ENCODE results near the gene TGM3. TPM values are rescaled to one million over a fixed set of nuclear protein-coding genes. Genes with fewer than 3 reads are reported as not detected.

Gene TGM3
- total RNA-seq, 1 experiment from 2014 or later: 0.11 TPM

- no peak for TF ChIP-seq FOXP4 (CRISPR knock-in tag; IDR thresholded peaks at IDR 0.05)
- TF ChIP-seq ZNF416 (CRISPR knock-in tag; IDR thresholded peaks at IDR 0.05): no peak
- no peak for TF ChIP-seq FOXK1 (CRISPR knock-in tag; IDR thresholded peaks at IDR 0.05)
- no peak for TF ChIP-seq ZBTB21 (CRISPR knock-in tag; IDR thresholded peaks at IDR 0.05; ENCODE audit: borderline replicate concordance)
- TF ChIP-seq ZNF396 (CRISPR knock-in tag; IDR thresholded peaks at IDR 0.05; ENCODE audit: borderline replicate concordance): no peak
- TF ChIP-seq PRRX2 (CRISPR knock-in tag; IDR thresholded peaks at IDR 0.05): no peak
- TF ChIP-seq NR1H2 (CRISPR knock-in tag; IDR thresholded peaks at IDR 0.05): no peak
- TF ChIP-seq E2F1 (CRISPR knock-in tag; IDR thresholded peaks at IDR 0.05): no peak
Observed at GRCh38 chr20:2341336-2341735, 45.5 kb downstream of the TGM3 start (continued).

GRCh38 chr20:2342243-2342642 is 46.4 kb downstream of the TGM3 start:
- H3K27me3 Mint-ChIP-seq (ENCODE audit: low read depth): no peaks in the 10 kb centered on the region
- H3K27ac Mint-ChIP-seq: no peak overlapping the region
- H3K9me3 Mint-ChIP-seq: no peaks in the 10 kb centered on the region
- ATAC-seq (no peak), DNase-seq (ENCODE audit: low spot score) (no peak)
- H3K4me1 Mint-ChIP-seq: no peaks in the 10 kb centered on the region
- H3K36me3 Mint-ChIP-seq: no peaks in the 10 kb centered on the region
- H3K4me3 Mint-ChIP-seq: no peak overlapping the region
- ChIA-PET CTCF (interaction anchor here (1.0 to 3.8 kb wide), 2 partner anchors 132 to 135 kb away, joined by 3 to 35 read pairs; no protein-coding TSS in a partner anchor), POLR2A (no interaction called here)
- TF ChIP-seq STAT6 (CRISPR knock-in tag; conservative IDR thresholded peaks at IDR 0.05; ENCODE audit: low read depth) (no peak), NFE2L1 (CRISPR knock-in tag; IDR thresholded peaks at IDR 0.05) (no peak), ZNF121 (CRISPR knock-in tag; IDR thresholded peaks at IDR 0.05) (no peak), E2F1 (CRISPR knock-in tag; IDR thresholded peaks at IDR 0.05) (no peak), GTF2I (CRISPR knock-in tag; conservative IDR thresholded peaks at IDR 0.05) (no peak), ATF3 (CRISPR knock-in tag; conservative IDR thresholded peaks at IDR 0.05) (no peak), ARID4B (CRISPR knock-in tag; IDR thresholded peaks at IDR 0.05; ENCODE audit: borderline replicate concordance) (no peak), MLX (CRISPR knock-in tag; IDR thresholded peaks at IDR 0.05) (no peak), RORB (CRISPR knock-in tag; IDR thresholded peaks at IDR 0.05) (no peak), USF1 (CRISPR knock-in tag; IDR thresholded peaks at IDR 0.05) (no peak), JUN (CRISPR knock-in tag; IDR thresholded peaks at IDR 0.05) (no peak), ZNF396 (CRISPR knock-in tag; IDR thresholded peaks at IDR 0.05; ENCODE audit: borderline replicate concordance) (no peak), FOXJ3 (CRISPR knock-in tag; IDR thresholded peaks at IDR 0.05; ENCODE audit: borderline replicate concordance) (no peak), CREM (CRISPR knock-in tag; IDR thresholded peaks at IDR 0.05) (no peak), FOXK1 (CRISPR knock-in tag; IDR thresholded peaks at IDR 0.05) (no peak)
